ENCODE results near the gene IARS1.

IARS1 gene

DNA sequence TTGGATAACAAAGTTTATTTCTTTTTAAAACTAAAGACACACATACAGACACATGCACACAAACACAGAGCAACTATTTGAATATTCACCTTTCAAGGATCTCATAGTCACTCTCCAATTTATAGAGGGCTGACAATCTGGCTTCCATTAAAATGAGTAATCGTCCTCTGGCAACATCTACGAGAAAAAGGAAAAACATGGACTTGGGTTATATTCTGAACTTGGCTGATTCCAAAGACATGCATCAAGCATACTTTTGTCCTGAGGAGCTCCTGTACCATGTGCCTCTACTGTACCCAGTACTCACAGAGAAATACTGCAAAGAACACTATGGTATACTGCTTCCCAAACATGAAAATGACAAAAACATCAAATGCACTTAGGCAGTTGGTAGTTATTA is 15.4 kb downstream of the IARS1 start:
- no peak for DNase-seq
- Histone ChIP-seq H3K9me3 (no peaks in the 10 kb centered on the region), H3K27me3 (no peaks in the 10 kb centered on the region), H3K36me3 (peaks cover 96% of the 10 kb centered on the region), H3K4me3 (ENCODE audit: low read depth, low read length) (no peak overlapping the region), H3K4me1 (no peaks in the 10 kb centered on the region)
- TF ChIP-seq CTCF (IDR thresholded peaks at IDR 0.05; ENCODE audit: low read depth, low read length) = no peak

GRCh38 chr9:92276331-92277032 is 17.0 kb downstream of the IARS1 start:
- DNase-seq = no peak
- Histone ChIP-seq H3K4me3 (ENCODE audit: low read depth, low read length) (no peak overlapping the region), H3K4me1 (no peaks in the 10 kb centered on the region), H3K9me3 (no peaks in the 10 kb centered on the region), H3K36me3 (peaks cover 96% of the 10 kb centered on the region), H3K27me3 (no peaks in the 10 kb centered on the region)
- no peak for TF ChIP-seq CTCF (IDR thresholded peaks at IDR 0.05; ENCODE audit: low read depth, low read length)

- DNase-seq = no peak
- Histone ChIP-seq H3K4me1 (no peaks in the 10 kb centered on the region), H3K9me3 (no peaks in the 10 kb centered on the region), H3K27me3 (no peaks in the 10 kb centered on the region), H3K4me3 (ENCODE audit: low read depth, low read length) (no peak overlapping the region), H3K36me3 (peaks cover 96% of the 10 kb centered on the region)
- no peak for TF ChIP-seq CTCF (IDR thresholded peaks at IDR 0.05; ENCODE audit: low read depth, low read length)
Measured at GRCh38 chr9:92275541-92275940, 18.0 kb downstream of the IARS1 start.

DNA sequence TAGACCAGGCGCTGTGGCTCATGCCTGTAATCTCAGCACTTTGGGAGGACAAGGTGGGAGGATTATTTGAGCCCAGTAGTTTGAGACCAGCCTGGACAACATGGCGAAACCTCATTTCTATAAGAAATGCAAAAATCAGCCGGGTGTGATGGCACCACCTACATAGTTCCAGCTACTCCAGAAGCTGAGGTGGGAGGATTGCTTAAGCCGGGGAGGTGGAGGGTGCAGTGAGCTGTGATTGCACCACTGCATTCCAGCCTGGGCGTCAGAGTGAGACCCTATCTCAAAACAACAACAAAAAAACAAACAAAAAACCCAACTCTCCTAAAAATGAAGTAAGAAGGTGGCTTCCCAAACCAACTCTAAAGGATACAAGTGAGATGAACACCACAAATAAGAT is 23.0 kb downstream of the IARS1 start:
- TF ChIP-seq CTCF (IDR thresholded peaks at IDR 0.05; ENCODE audit: low read depth, low read length) = no peak
- Histone ChIP-seq H3K4me1 (no peaks in the 10 kb centered on the region), H3K4me3 (ENCODE audit: low read depth, low read length) (no peak overlapping the region), H3K36me3 (peaks cover 97% of the 10 kb centered on the region), H3K9me3 (no peaks in the 10 kb centered on the region), H3K27me3 (no peaks in the 10 kb centered on the region)
- no peak for DNase-seq

- Histone ChIP-seq H3K4me1 (no peaks in the 10 kb centered on the region), H3K4me3 (ENCODE audit: low read depth, low read length) (no peak overlapping the region), H3K36me3 (peaks cover 100% of the 10 kb centered on the region), H3K27me3 (no peaks in the 10 kb centered on the region), H3K9me3 (no peaks in the 10 kb centered on the region)
- no peak for TF ChIP-seq CTCF (IDR thresholded peaks at IDR 0.05; ENCODE audit: low read depth, low read length)
- no peak for DNase-seq
Measured at GRCh38 chr9:92266486-92266885, 27.0 kb downstream of the IARS1 start.

GRCh38 chr9:92265154-92265553 is 28.3 kb downstream of the IARS1 start:
- Histone ChIP-seq H3K4me1 (no peaks in the 10 kb centered on the region), H3K9me3 (no peaks in the 10 kb centered on the region), H3K27me3 (no peaks in the 10 kb centered on the region), H3K4me3 (ENCODE audit: low read depth, low read length) (no peak overlapping the region), H3K36me3 (peaks cover 100% of the 10 kb centered on the region)
- no peak for TF ChIP-seq CTCF (IDR thresholded peaks at IDR 0.05; ENCODE audit: low read depth, low read length)
- no peak for DNase-seq
